LNCAP (cell line): ENCODE measurements around the gene ARHGEF39.

ENCODE experiments used
- CTCF ChIP-seq: fragments of 450-650 bp; IDR thresholded peaks from 2 replicates; pipeline ENCODE4 v1.5.1; 2017; ENCODE audit warnings: mild to moderate bottlenecking

Gene ARHGEF39

GRCh38 chr9:35680331-35681105, 15.5 kb upstream of the ARHGEF39 start:
- no peak for TF ChIP-seq CTCF

- no peak for TF ChIP-seq CTCF
Measured at GRCh38 chr9:35679766-35680330, 14.9 kb upstream of the ARHGEF39 start.

- TF ChIP-seq CTCF: no peak
Measured at GRCh38 chr9:35679091-35679490, 14.1 kb upstream of the ARHGEF39 start.

- no peak for TF ChIP-seq CTCF
Measured at GRCh38 chr9:35675732-35676392, 10.9 kb upstream of the ARHGEF39 start.

GRCh38 chr9:35675204-35675603, 10.2 kb upstream of the ARHGEF39 start:
- no peak for TF ChIP-seq CTCF

GRCh38 chr9:35674025-35674361, 9.0 kb upstream of the ARHGEF39 start:
- TF ChIP-seq CTCF: no peak

GRCh38 chr9:35673132-35674024, 8.4 kb upstream of the ARHGEF39 start, which contains the start of gene CA9:
Gene CA9 (plus strand): TSS chr9:35673928. CDS start chr9:35673960, 32 bp downstream.
- no peak for TF ChIP-seq CTCF
